ENCODE data around the gene CERS1. TPM values are rescaled to one million over a fixed set of nuclear protein-coding genes. Genes with fewer than 3 reads are reported as not detected.

Gene CERS1
- total RNA-seq, 4 donors from 2014 or later = 0.42 to 3.2 (median 1.1) TPM

- H3K4me1 ChIP-seq = peaks cover 49 to 66% (median 62%) of the 10 kb centered on the region in 4 donors
- peak overlapping the region; percentile 75 to 81 (median 76) for H3K27ac ChIP-seq (replicated peaks in 1 of 4)
- DNase-seq (ENCODE audit: extremely low spot score) = no peak
- intact Hi-C loops (cut with DNase I) = loop anchor here (5.0 kb wide), 2 partner anchors 258 to 398 kb away; no protein-coding TSS in a partner anchor
- H3K4me3 ChIP-seq = no peak overlapping the region
- 57% methylated on average over 15 of the region's 16 CpGs for WGBS
- H3K27me3 ChIP-seq = no peaks in the 10 kb centered on the region
- TF ChIP-seq POLR2A (IDR thresholded peaks at IDR 0.05; ENCODE audit: low read depth) = no peak
- no peak for TF ChIP-seq EP300 (IDR thresholded peaks at IDR 0.05)
- no peak for TF ChIP-seq CTCF (IDR thresholded peaks at IDR 0.05)
- no peak for TF ChIP-seq POLR2AphosphoS5 (IDR thresholded peaks at IDR 0.05)
- H3K36me3 ChIP-seq = peaks cover 40 to 60% (median 52%) of the 10 kb centered on the region in 4 donors
- no peaks in the 10 kb centered on the region for H3K9me3 ChIP-seq
Measured at GRCh38 chr19:18849838-18850400, 46.0 kb downstream of the CERS1 start.

- peak overlapping the region; percentile 75 to 81 (median 76) for H3K27ac ChIP-seq (replicated peaks in 1 of 4)
- DNase-seq (ENCODE audit: extremely low spot score) = peak; percentile 95
- H3K9me3 ChIP-seq = no peaks in the 10 kb centered on the region
- H3K4me1 ChIP-seq = peaks cover 57 to 75% (median 69%) of the 10 kb centered on the region in 4 donors
- peaks cover 32 to 51% (median 44%) of the 10 kb centered on the region in 4 donors for H3K36me3 ChIP-seq
- 42% methylated on average over 16 of the region's 23 CpGs for WGBS
- TF ChIP-seq POLR2AphosphoS5 (IDR thresholded peaks at IDR 0.05) (peak; percentile 34 to 57), CTCF (IDR thresholded peaks at IDR 0.05) (no peak), EP300 (IDR thresholded peaks at IDR 0.05) (no peak), POLR2A (IDR thresholded peaks at IDR 0.05; ENCODE audit: low read depth) (no peak)
- peak overlapping the region in 2 of 4 donors; percentile 0 to 12 for H3K4me3 ChIP-seq
- no peaks in the 10 kb centered on the region for H3K27me3 ChIP-seq
- intact Hi-C loops (cut with DNase I) = loop anchor here (5.0 kb wide), 2 partner anchors 257 to 397 kb away; no protein-coding TSS in a partner anchor
Measured at GRCh38 chr19:18848878-18849661, 46.9 kb downstream of the CERS1 start.

GRCh38 chr19:18847549-18848463 lies 48.2 kb downstream of the CERS1 start:
- H3K9me3 ChIP-seq = no peaks in the 10 kb centered on the region
- peaks cover 19 to 39% (median 31%) of the 10 kb centered on the region in 4 donors for H3K36me3 ChIP-seq
- peaks cover 61 to 87% (median 79%) of the 10 kb centered on the region in 4 donors for H3K4me1 ChIP-seq
- TF ChIP-seq CTCF (IDR thresholded peaks at IDR 0.05) (peak in 1 of 3 experiments; percentile 7), EP300 (IDR thresholded peaks at IDR 0.05) (no peak), POLR2A (IDR thresholded peaks at IDR 0.05; ENCODE audit: low read depth) (no peak)
- H3K4me3 ChIP-seq = peak overlapping the region in 1 of 4 donors; percentile 2
- H3K27ac ChIP-seq (replicated peaks in 1 of 4) = peak overlapping the region; percentile 75 to 81 (median 76)
- H3K27me3 ChIP-seq = no peaks in the 10 kb centered on the region
- DNase-seq (ENCODE audit: extremely low spot score) = no peak
- WGBS = 49% methylated on average over 14 of the region's 24 CpGs
- intact Hi-C loops (cut with DNase I) = loop anchor here (5.0 kb wide), 2 partner anchors 256 to 396 kb away; no protein-coding TSS in a partner anchor

DNA sequence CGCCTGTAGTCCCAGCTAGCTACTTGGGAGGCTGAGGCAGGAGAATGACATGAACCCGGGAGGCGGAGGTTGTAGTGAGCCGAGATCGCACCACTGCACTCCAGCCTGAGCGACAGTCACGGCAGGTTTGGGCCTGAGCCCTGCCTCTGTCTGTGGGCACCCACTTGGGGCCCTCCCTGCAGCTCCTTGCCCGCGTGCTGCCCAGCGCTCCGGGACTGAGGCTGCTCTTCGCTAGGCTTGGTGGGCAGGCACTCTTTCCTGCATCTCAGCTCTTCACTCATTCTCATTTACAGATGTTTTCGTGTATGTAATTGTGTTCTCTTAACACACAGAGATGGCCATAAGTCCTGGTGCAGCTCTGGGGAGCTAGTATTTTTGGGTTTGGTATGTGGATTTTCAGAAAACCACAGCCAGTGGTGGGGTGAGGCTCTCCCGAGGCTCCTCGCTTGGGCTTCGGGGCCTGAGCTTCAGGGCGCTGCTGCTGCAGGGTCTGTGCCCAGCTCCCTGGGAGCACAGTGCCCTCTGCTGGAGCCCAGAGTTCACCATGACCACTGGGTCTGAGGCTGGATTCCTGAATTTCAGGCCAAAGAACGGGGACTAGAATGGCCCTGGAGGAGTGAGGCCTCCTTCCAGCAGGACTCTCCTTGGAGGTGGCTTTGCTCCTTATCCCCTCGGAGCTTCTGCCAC lies 49.0 kb downstream of the CERS1 start:
- WGBS = 36% methylated on average over 8 of the region's 19 CpGs
- peak; percentile 84 to 94 (median 84) for TF ChIP-seq CTCF (IDR thresholded peaks at IDR 0.05)
- peak in 1 of 2 donors; percentile 60 for TF ChIP-seq POLR2AphosphoS5 (IDR thresholded peaks at IDR 0.05)
- TF ChIP-seq EP300 (IDR thresholded peaks at IDR 0.05) = no peak
- Histone ChIP-seq H3K27me3 (no peaks in the 10 kb centered on the region), H3K4me3 (peak overlapping the region in 1 of 4 donors; percentile 7), H3K27ac (replicated peaks in 1 of 4) (peak overlapping the region; percentile 75 to 81 (median 76)), H3K4me1 (peaks cover 69 to 95% (median 87%) of the 10 kb centered on the region in 4 donors), H3K9me3 (no peaks in the 10 kb centered on the region), H3K36me3 (peaks cover 11 to 31% (median 23%) of the 10 kb centered on the region in 4 donors)
- intact Hi-C loops (cut with DNase I) = loop anchor here (5.0 kb wide), 2 partner anchors 255 to 395 kb away; no protein-coding TSS in a partner anchor
- DNase-seq (ENCODE audit: extremely low spot score) = no peak

Measured in esophagus muscularis mucosa (tissue), 4 donors.